ENCODE data around the gene FBXO42.

DNA sequence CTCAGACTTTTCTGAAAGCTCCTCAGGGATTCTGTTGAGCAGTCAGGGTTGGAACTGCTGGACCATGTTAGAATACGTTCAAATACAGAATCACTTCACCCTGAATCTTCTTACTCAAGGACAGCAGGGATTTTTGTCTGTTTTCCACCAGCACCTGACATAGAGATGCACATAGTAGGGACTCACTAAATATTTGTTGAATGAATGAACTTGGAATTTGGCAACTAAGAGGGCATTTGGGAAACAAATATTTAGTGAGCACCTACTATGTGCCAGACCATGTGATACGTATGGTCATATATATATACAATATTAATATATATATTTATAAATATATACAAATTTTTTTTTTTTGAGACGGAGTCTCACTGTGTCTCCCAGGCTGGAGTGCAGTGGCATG, 4.6 kb upstream of the FBXO42 start:
- TF ChIP-seq EZH2 (IDR thresholded peaks at IDR 0.05; ENCODE audit: low read depth, low read length, severe bottlenecking) (no peak), POLR2A (IDR thresholded peaks at IDR 0.05; ENCODE audit: control extremely low read depth in 1 of 2, low read depth in 2 of 2, low read length in 2 of 2) (no peak), ZNF274 (IDR thresholded peaks at IDR 0.05; ENCODE audit: borderline replicate concordance, extremely low read depth, low read length) (no peak), POLR2AphosphoS5 (IDR thresholded peaks at IDR 0.05; ENCODE audit: low read depth, low read length) (no peak), RFX5 (IDR thresholded peaks at IDR 0.05; ENCODE audit: borderline replicate concordance, low read depth, low read length) (no peak)
- TF ChIP-seq, protein P1, sequence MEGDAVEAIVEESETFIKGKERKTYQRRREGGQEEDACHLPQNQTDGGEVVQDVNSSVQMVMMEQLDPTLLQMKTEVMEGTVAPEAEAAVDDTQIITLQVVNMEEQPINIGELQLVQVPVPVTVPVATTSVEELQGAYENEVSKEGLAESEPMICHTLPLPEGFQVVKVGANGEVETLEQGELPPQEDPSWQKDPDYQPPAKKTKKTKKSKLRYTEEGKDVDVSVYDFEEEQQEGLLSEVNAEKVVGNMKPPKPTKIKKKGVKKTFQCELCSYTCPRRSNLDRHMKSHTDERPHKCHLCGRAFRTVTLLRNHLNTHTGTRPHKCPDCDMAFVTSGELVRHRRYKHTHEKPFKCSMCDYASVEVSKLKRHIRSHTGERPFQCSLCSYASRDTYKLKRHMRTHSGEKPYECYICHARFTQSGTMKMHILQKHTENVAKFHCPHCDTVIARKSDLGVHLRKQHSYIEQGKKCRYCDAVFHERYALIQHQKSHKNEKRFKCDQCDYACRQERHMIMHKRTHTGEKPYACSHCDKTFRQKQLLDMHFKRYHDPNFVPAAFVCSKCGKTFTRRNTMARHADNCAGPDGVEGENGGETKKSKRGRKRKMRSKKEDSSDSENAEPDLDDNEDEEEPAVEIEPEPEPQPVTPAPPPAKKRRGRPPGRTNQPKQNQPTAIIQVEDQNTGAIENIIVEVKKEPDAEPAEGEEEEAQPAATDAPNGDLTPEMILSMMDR (IDR thresholded peaks at IDR 0.05; ENCODE audit: control extremely low read depth in 1 of 3, insufficient read depth in 1 of 3, low read depth in 1 of 3, low read length in 3 of 3), result no peak
